GM12878 (cell line): ENCODE measurements around the gene ZNG1A.
"Not testable (repeated sequence)": the region's sequence is repeated elsewhere in the genome, so short reads cannot be mapped to it uniquely, and the experiment has no call there.

Experiments
- EP300 ChIP-seq, 2 experiments: fragments of 150-350 bp in 1 of 2; IDR thresholded peaks; 2 replicates each; pipeline ENCODE4 v1.6.1; 2011 to 2012; ENCODE audit warnings: low read depth in 2 of 2, low read length in 2 of 2, borderline replicate concordance in 1 of 2, improper control_type of control experiment in 1 of 2, inconsistent platforms in 1 of 2; ENCODE audit not compliant: control insufficient read depth in 1 of 2
- HDAC2 ChIP-seq: fragments of 200-600 bp; sonication (generic); IDR thresholded peaks from 2 replicates; pipeline ENCODE4 v1.6.1; 2017
- NFXL1 ChIP-seq: fragments of 450-650 bp; IDR thresholded peaks from 2 replicates; pipeline ENCODE4 v1.6.1; 2017; ENCODE audit warnings: antibody characterized with exemption, mild to moderate bottlenecking, borderline replicate concordance
- POLR2AphosphoS5 ChIP-seq: IDR thresholded peaks from 2 replicates; pipeline ENCODE4 v1.6.1; 2011; ENCODE audit warnings: mild to moderate bottlenecking, low read length, inconsistent platforms
- SMC3 ChIP-seq: IDR thresholded peaks from 2 replicates; pipeline ENCODE4 v1.6.1; 2011; ENCODE audit warnings: low read length, improper control_type of control experiment, borderline replicate concordance
- ZBED1 ChIP-seq: IDR thresholded peaks from 2 replicates; pipeline ENCODE4 v1.6.1; 2016; ENCODE audit warnings: borderline replicate concordance

- TF ChIP-seq NFXL1; SMC3; HDAC2; EP300 (IDR thresholded peaks at IDR 0.05; ENCODE audit: borderline replicate concordance in 1 of 2, control insufficient read depth in 1 of 2, low read depth in 2 of 2, low read length in 2 of 2); POLR2AphosphoS5; ZBED1: not testable (repeated sequence)
Observed at GRCh38 chr9:100430-100829, 78.4 kb downstream of the ZNG1A start.
